OCI-LY3 (cell line): ENCODE measurements around the gene B4GALNT3.

Experiments
- EZH2phosphoT487 ChIP-seq: fragments of 200-600 bp; shearing (Covaris generic); IDR thresholded peaks from 2 replicates; pipeline ENCODE4 v1.6.1; 2018; ENCODE audit warnings: antibody characterized with exemption, mixed run types, low read depth
- TF ChIP-seq, protein P1 (sequence below): fragments of 200-600, 300-600 bp; sonication (generic); IDR thresholded peaks from 2 replicates; pipeline ENCODE4 v1.5.1; 2014; ENCODE audit warnings: antibody characterized with exemption, low read length, low read depth

DNA sequence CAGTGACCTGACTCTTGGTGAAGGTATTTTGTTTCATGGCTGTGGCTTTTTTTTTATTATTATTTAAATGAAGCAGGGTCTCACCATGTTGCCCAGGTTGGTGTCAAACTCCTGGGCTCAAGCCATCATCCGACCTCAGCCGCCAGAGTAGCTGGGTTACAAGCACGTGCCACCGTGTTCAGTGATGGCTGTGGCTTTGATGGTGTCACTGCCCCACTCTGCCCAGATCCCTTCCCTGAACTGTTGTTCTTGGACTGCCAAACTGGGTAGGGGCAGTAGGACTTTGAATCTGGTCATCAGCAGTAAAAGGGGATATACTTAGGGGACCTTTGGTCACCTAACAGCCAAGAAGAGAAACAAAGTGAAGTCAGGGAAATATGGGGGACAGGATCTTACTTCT lies 19.4 kb downstream of the B4GALNT3 start:
- TF ChIP-seq EZH2phosphoT487 = no peak
- TF ChIP-seq, protein P1, sequence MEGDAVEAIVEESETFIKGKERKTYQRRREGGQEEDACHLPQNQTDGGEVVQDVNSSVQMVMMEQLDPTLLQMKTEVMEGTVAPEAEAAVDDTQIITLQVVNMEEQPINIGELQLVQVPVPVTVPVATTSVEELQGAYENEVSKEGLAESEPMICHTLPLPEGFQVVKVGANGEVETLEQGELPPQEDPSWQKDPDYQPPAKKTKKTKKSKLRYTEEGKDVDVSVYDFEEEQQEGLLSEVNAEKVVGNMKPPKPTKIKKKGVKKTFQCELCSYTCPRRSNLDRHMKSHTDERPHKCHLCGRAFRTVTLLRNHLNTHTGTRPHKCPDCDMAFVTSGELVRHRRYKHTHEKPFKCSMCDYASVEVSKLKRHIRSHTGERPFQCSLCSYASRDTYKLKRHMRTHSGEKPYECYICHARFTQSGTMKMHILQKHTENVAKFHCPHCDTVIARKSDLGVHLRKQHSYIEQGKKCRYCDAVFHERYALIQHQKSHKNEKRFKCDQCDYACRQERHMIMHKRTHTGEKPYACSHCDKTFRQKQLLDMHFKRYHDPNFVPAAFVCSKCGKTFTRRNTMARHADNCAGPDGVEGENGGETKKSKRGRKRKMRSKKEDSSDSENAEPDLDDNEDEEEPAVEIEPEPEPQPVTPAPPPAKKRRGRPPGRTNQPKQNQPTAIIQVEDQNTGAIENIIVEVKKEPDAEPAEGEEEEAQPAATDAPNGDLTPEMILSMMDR = no peak
